Brain microvascular endothelial cell (primary cell): Measurements from ENCODE around the gene TMEM238L.

Experiments
- DNase-seq: peaks from one replicate; pipeline ENCODE4 v3.0.0-alpha.2; 2020
- H3K27ac ChIP-seq: fragments of 250-450 bp; sonication (Bioruptor Pico); 2 replicates; pipeline ENCODE4 v1.5.1; 2020; ENCODE audit warnings: mild to moderate bottlenecking, moderate library complexity
- H3K27me3 ChIP-seq: fragments of 250-450 bp; sonication (Bioruptor Pico); replicated peaks from 2 replicates; pipeline ENCODE4 v1.5.1; 2020; ENCODE audit warnings: mild to moderate bottlenecking
- H3K36me3 ChIP-seq: fragments of 250-450 bp; sonication (Bioruptor Pico); replicated peaks from 2 replicates; pipeline ENCODE4 v1.5.1; 2020; ENCODE audit warnings: mild to moderate bottlenecking
- H3K4me3 ChIP-seq: 2 replicates; pipeline ENCODE4 v1.5.1; 2011; ENCODE audit warnings: low read depth, mild to moderate bottlenecking, control low read depth, low read length, moderate library complexity
- CTCF ChIP-seq: IDR thresholded peaks from 2 replicates; pipeline ENCODE4 v1.5.1; 2011; ENCODE audit warnings: low read depth, mild to moderate bottlenecking, moderate library complexity, low read length, control low read depth, inconsistent platforms; ENCODE audit errors: missing control alignments
- in situ Hi-C: cut with HindIII; loops from 2 replicates; pipeline ENCODE4 v1.10.0; 2017; ENCODE audit warnings: low sequenced_read_pairs, low pct_ligation_motif_present

Gene TMEM238L

GRCh38 chr17:10789694-10790271 is 14.1 kb downstream of the TMEM238L start:
- in situ Hi-C loops = no loop called here
- H3K27me3 ChIP-seq = no peaks in the 10 kb centered on the region
- no peaks in the 10 kb centered on the region for H3K36me3 ChIP-seq
- TF ChIP-seq CTCF = no peak
- no peak overlapping the region for H3K4me3 ChIP-seq
- H3K27ac ChIP-seq = no peak overlapping the region
- no peak for DNase-seq

GRCh38 chr17:10787306-10788045 is 16.4 kb downstream of the TMEM238L start:
- no peak for TF ChIP-seq CTCF
- in situ Hi-C loops = no loop called here
- no peak overlapping the region for H3K4me3 ChIP-seq

GRCh38 chr17:10785295-10785694 is 18.6 kb downstream of the TMEM238L start:
- Histone ChIP-seq H3K27me3 (no peaks in the 10 kb centered on the region), H3K36me3 (no peaks in the 10 kb centered on the region), H3K4me3 (no peak overlapping the region), H3K27ac (no peak overlapping the region)
- TF ChIP-seq CTCF = no peak
- in situ Hi-C loops = no loop called here
- DNase-seq = no peak

More at GRCh38 chr17:10787306-10788045, 16.4 kb downstream of the TMEM238L start:
- Histone ChIP-seq H3K36me3 (no peaks in the 10 kb centered on the region), H3K27me3 (no peaks in the 10 kb centered on the region), H3K27ac (no peak overlapping the region)
- no peak for DNase-seq

GRCh38 chr17:10779609-10780008 is 24.3 kb downstream of the TMEM238L start:
- H3K27ac ChIP-seq = no peak overlapping the region
- in situ Hi-C loops = no loop called here
- H3K4me3 ChIP-seq = no peak overlapping the region

GRCh38 chr17:10777890-10778289 is 26.0 kb downstream of the TMEM238L start:
- H3K27me3 ChIP-seq = no peaks in the 10 kb centered on the region
- in situ Hi-C loops = no loop called here
- TF ChIP-seq CTCF = no peak
- no peak overlapping the region for H3K27ac ChIP-seq
- H3K4me3 ChIP-seq = no peak overlapping the region
- no peaks in the 10 kb centered on the region for H3K36me3 ChIP-seq
- DNase-seq = no peak

More at GRCh38 chr17:10779609-10780008, 24.3 kb downstream of the TMEM238L start:
- TF ChIP-seq CTCF = no peak
- Histone ChIP-seq H3K27me3 (no peaks in the 10 kb centered on the region), H3K36me3 (no peaks in the 10 kb centered on the region)
- DNase-seq = no peak
